ENCODE data around the gene SLC4A1.

SLC4A1 gene

DNA sequence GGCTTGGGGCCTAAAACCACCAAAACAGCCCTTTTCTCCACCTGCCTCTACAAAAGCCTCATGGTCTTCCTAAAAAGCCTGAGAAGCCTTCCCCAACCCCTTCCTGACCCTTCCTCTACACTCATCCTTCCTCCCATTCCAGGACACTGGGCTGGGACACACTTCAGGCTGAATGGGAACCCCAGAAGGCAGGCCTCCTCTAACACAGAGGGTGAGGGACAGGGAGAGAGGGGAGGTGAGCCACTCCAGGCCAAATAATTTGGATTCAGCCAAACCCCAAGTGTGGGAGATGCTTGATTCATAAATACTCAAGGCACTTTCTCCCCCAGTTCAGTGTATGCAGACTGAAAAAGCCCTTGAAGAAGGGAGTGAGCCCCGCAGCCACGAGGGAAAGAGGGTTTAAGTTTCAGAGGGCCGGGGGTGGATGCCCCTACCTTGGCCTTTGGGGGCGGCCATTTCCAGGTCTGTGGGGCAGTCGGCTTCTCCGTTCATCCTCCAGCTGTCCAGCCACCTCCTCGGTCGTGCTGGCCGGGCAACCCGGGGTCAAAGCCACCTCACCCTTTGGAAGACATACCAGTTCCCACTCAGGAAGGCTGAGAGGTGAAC, 50.1 kb downstream of the SLC4A1 start:
- no peak for DNase-seq (ENCODE audit: low read depth)
- TF ChIP-seq, protein P1, sequence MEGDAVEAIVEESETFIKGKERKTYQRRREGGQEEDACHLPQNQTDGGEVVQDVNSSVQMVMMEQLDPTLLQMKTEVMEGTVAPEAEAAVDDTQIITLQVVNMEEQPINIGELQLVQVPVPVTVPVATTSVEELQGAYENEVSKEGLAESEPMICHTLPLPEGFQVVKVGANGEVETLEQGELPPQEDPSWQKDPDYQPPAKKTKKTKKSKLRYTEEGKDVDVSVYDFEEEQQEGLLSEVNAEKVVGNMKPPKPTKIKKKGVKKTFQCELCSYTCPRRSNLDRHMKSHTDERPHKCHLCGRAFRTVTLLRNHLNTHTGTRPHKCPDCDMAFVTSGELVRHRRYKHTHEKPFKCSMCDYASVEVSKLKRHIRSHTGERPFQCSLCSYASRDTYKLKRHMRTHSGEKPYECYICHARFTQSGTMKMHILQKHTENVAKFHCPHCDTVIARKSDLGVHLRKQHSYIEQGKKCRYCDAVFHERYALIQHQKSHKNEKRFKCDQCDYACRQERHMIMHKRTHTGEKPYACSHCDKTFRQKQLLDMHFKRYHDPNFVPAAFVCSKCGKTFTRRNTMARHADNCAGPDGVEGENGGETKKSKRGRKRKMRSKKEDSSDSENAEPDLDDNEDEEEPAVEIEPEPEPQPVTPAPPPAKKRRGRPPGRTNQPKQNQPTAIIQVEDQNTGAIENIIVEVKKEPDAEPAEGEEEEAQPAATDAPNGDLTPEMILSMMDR (IDR thresholded peaks at IDR 0.05; ENCODE audit: insufficient read depth, low read depth, low read length, missing control alignments): no peak
- H3K4me3 ChIP-seq (ENCODE audit: low read length): peak overlapping the region; percentile 63

DNA sequence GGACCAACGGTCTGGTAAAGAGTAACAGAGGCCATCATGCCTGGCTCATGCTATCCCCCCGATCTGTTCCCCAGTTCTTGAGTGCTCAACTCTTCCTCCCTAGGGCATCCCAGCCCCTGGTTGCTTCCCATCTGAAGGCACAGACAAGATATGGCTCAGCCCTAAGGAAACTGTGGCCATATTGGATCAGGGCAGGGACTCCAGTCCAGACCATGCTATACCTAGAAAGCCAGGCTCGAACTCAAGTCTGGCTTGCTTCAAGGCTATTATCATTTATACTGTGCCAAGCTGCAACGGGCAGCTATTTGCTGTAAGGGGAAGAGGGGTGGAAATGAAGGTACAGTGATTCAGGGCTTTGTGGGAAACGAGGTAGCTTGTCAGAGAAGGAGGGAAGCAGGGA, 51.2 kb downstream of the SLC4A1 start:
- DNase-seq (ENCODE audit: low read depth): no peak
- no peak overlapping the region for H3K4me3 ChIP-seq (ENCODE audit: low read length)
- TF ChIP-seq, protein P1 (IDR thresholded peaks at IDR 0.05; ENCODE audit: insufficient read depth, low read depth, low read length, missing control alignments): no peak

DNA sequence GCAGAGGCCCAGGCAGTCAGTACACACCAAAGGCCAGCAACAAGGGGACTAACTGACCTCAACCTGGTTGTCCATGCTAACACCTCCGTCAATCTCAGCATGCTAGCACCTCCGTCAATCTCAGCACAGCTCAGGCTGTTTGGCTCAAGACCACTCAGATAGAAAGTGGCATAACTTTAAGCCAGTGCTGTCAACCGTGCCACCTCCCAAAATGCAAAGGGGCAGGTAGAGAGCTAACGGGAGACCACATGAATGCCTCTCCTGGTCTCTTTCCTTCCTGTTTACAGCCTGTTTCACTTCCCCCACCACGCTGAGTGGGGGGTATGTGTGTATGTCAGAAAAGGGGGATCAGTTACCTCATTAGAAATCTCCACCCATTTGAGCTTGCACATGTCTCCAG, 51.8 kb downstream of the SLC4A1 start:
- H3K4me3 ChIP-seq (ENCODE audit: low read length): no peak overlapping the region
- DNase-seq (ENCODE audit: low read depth): no peak
- TF ChIP-seq, protein P1 (IDR thresholded peaks at IDR 0.05; ENCODE audit: insufficient read depth, low read depth, low read length, missing control alignments): no peak

DNA sequence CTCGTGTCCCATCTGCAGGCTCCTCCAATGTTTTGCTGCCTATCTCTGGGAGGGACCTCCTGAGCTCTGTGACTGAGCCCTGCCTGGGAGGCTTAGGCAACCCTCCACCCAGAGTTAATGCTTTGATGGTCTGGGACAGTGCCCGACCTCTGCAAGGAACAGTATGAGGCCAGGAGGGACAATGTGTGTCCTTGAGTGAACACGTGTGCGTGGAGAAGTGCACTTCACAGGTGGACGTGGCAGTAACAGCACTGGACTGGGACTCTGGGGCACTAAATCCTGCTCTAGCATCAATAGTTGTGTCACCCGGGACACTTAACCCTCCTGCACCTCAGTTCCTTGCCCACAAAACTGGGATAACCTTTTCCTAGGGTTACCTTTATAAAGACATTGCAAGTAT, 53.0 kb downstream of the SLC4A1 start:
- no peak for DNase-seq (ENCODE audit: low read depth)
- no peak overlapping the region for H3K4me3 ChIP-seq (ENCODE audit: low read length)
- TF ChIP-seq, protein P1 (IDR thresholded peaks at IDR 0.05; ENCODE audit: insufficient read depth, low read depth, low read length, missing control alignments): no peak

DNA sequence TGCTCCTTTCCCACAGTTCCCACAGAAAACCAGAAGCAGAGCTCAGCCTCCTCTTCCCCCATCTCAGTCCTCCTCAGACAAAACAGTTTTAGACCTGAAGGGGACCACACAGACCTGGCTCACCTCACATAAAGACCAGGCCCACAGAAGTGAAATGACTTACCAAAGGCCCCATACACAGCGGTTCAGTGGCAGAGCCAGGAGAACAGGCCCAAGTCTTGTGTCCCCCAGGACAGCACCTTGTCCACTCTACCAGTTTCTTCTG, 53.8 kb downstream of the SLC4A1 start:
- no peak for DNase-seq (ENCODE audit: low read depth)
- TF ChIP-seq, protein P1 (IDR thresholded peaks at IDR 0.05; ENCODE audit: insufficient read depth, low read depth, low read length, missing control alignments): no peak
- H3K4me3 ChIP-seq (ENCODE audit: low read length): no peak overlapping the region

DNA sequence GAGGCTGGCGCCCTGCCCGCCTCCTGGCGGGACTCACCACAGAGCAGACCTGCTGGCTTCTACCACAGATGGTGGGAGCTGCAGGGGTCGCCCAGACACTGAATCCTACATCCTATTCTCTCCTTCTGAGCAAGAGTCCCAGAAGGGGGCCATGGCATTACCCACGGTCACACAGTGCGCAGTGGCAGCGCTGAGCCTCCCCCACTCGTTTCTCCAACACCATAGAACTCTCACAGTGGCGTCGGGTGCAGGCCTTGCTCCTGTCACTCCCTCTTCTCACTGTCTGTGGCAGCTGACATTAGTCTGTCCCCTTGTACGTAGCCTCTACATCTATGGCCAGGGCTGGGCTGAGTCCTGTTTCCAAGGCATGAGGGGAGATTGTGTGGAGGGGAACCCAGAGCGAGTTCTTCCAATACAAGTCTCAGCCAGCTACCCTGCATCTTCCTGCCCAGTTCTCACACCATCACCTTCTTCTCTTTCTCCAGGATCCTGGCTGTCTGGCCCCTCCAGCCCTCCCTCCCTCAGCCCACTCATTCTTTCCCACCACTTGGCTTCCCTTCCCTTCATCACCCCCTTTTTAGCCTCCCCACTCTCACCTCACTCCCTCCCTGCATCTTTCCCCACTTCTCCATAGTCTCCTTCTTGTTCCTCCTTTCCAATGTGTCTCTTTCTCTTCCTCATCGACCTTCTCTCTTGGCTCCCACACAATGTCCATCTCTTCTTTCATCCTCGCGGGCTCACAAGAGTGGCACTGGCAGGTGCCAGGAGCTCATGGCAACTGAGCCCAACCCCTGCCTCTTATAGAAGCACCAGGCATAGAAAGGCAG, 54.3 kb downstream of the SLC4A1 start:
- DNase-seq (ENCODE audit: low read depth): no peak
- TF ChIP-seq, protein P1 (IDR thresholded peaks at IDR 0.05; ENCODE audit: insufficient read depth, low read depth, low read length, missing control alignments): no peak
- no peak overlapping the region for H3K4me3 ChIP-seq (ENCODE audit: low read length)
